HUES6 (cell line): ENCODE results near the gene THEM4.
"Not testable (repeated sequence)": the region's sequence is repeated elsewhere in the genome, so short reads cannot be mapped to it uniquely, and the experiment has no call there.

Experiments
- H3K27ac ChIP-seq: 2 replicates; pipeline ENCODE4 v1.7.0; 2013; ENCODE audit warnings: low read depth, mild to moderate bottlenecking, low read length, inconsistent platforms
- H3K27me3 ChIP-seq: 2 replicates; pipeline ENCODE4 v1.6.1; 2013; ENCODE audit warnings: low read length; ENCODE audit not compliant: control insufficient read depth, insufficient read depth
- H3K36me3 ChIP-seq: 2 replicates; pipeline ENCODE4 v1.6.1; 2013; ENCODE audit warnings: low read length; ENCODE audit not compliant: control insufficient read depth, insufficient read depth
- H3K4me1 ChIP-seq: 2 replicates; pipeline ENCODE4 v1.6.1; 2013; ENCODE audit warnings: low read length; ENCODE audit not compliant: control insufficient read depth, insufficient read depth
- H3K4me3 ChIP-seq: 2 replicates; pipeline ENCODE4 v1.5.1; 2013; ENCODE audit warnings: low read depth, low read length
- H3K9ac ChIP-seq: one replicate; pipeline ENCODE4 v1.6.1; 2013; ENCODE audit warnings: mild to moderate bottlenecking, low read length
- H3K9me3 ChIP-seq: 2 replicates; pipeline ENCODE4 v1.6.1; 2013; ENCODE audit warnings: low read depth, low read length; ENCODE audit not compliant: control insufficient read depth, insufficient read depth

THEM4 gene

GRCh38 chr1:151858030-151858746 is 51.1 kb downstream of the THEM4 start:
- Histone ChIP-seq H3K36me3 (no peaks in the 10 kb centered on the region), H3K27me3 (peaks cover 59% of the 10 kb centered on the region), H3K9ac (no peak overlapping the region), H3K4me3 (no peak overlapping the region), H3K9me3 (no peaks in the 10 kb centered on the region), H3K27ac (no peak overlapping the region), H3K4me1 (peaks cover 17% of the 10 kb centered on the region)

GRCh38 chr1:151855933-151856332 is 53.4 kb downstream of the THEM4 start:
- Histone ChIP-seq H3K27me3 (peaks cover 49% of the 10 kb centered on the region), H3K4me1 (peaks cover 10% of the 10 kb centered on the region), H3K9me3 (no peaks in the 10 kb centered on the region), H3K9ac (no peak overlapping the region), H3K36me3 (no peaks in the 10 kb centered on the region), H3K4me3 (no peak overlapping the region), H3K27ac (no peak overlapping the region)

GRCh38 chr1:151855516-151855915 is 53.8 kb downstream of the THEM4 start:
- H3K4me1 ChIP-seq, H3K27ac ChIP-seq, H3K9me3 ChIP-seq, H3K36me3 ChIP-seq, H3K4me3 ChIP-seq, H3K9ac ChIP-seq: not testable (repeated sequence)
- peaks cover 47% of the 10 kb centered on the region for H3K27me3 ChIP-seq

- Histone ChIP-seq H3K27ac (no peak overlapping the region), H3K4me1 (no peaks in the 10 kb centered on the region), H3K9ac (no peak overlapping the region), H3K4me3 (no peak overlapping the region), H3K36me3 (no peaks in the 10 kb centered on the region), H3K9me3 (no peaks in the 10 kb centered on the region), H3K27me3 (peaks cover 44% of the 10 kb centered on the region)
Observed at GRCh38 chr1:151854658-151855057, 54.7 kb downstream of the THEM4 start.

- H3K4me1 ChIP-seq = peaks cover under 1% of the 10 kb centered on the region; the same call in 1 of the 2 replicates
- no peak within 1 kb of the TSS for H3K4me3 ChIP-seq
- no peak within 1 kb of the TSS for H3K27ac ChIP-seq
- H3K9me3 ChIP-seq = no peaks in the 10 kb centered on the region
- H3K9ac ChIP-seq = no peak within 1 kb of the TSS
- peaks cover 32% of the 10 kb centered on the region for H3K27me3 ChIP-seq
- no peaks in the 10 kb centered on the region for H3K36me3 ChIP-seq
Observed at GRCh38 chr1:151853411-151853943, 55.8 kb downstream of the THEM4 start, which contains the start of gene THEM5. Gene THEM5, minus strand, starts transcription at chr1:151853712. Its CDS starts 147 bp downstream, at chr1:151853565.

GRCh38 chr1:151852733-151853132 is 56.6 kb downstream of the THEM4 start:
- no peak overlapping the region for H3K4me3 ChIP-seq
- peaks cover 5% of the 10 kb centered on the region; the same call in 1 of the 2 replicates for H3K4me1 ChIP-seq
- H3K9ac ChIP-seq = no peak overlapping the region
- H3K36me3 ChIP-seq = no peaks in the 10 kb centered on the region
- H3K27me3 ChIP-seq = peaks cover 25% of the 10 kb centered on the region
- no peak overlapping the region for H3K27ac ChIP-seq
- H3K9me3 ChIP-seq = no peaks in the 10 kb centered on the region

- Histone ChIP-seq H3K9ac (no peak overlapping the region), H3K27me3 (peaks cover 17% of the 10 kb centered on the region; the same call in 1 of the 2 replicates), H3K4me3 (no peak overlapping the region), H3K36me3 (no peaks in the 10 kb centered on the region), H3K4me1 (peaks cover 7% of the 10 kb centered on the region; the same call in 1 of the 2 replicates), H3K9me3 (no peaks in the 10 kb centered on the region), H3K27ac (no peak overlapping the region)
Observed at GRCh38 chr1:151851886-151852285, 57.4 kb downstream of the THEM4 start.

GRCh38 chr1:151849871-151850270 is 59.4 kb downstream of the THEM4 start:
- Histone ChIP-seq H3K4me3 (no peak overlapping the region), H3K9me3 (no peaks in the 10 kb centered on the region), H3K27me3 (peaks cover 17% of the 10 kb centered on the region; the same call in 1 of the 2 replicates), H3K4me1 (peaks cover 18% of the 10 kb centered on the region), H3K36me3 (no peaks in the 10 kb centered on the region), H3K27ac (no peak overlapping the region), H3K9ac (no peak overlapping the region)

GRCh38 chr1:151849126-151849525 is 60.2 kb downstream of the THEM4 start:
- H3K4me1 ChIP-seq = peaks cover 18% of the 10 kb centered on the region
- H3K27ac ChIP-seq = no peak overlapping the region
- no peak overlapping the region for H3K4me3 ChIP-seq
- no peaks in the 10 kb centered on the region for H3K36me3 ChIP-seq
- no peak overlapping the region for H3K9ac ChIP-seq
- peaks cover 17% of the 10 kb centered on the region; the same call in 1 of the 2 replicates for H3K27me3 ChIP-seq
- H3K9me3 ChIP-seq = no peaks in the 10 kb centered on the region

- no peak overlapping the region for H3K4me3 ChIP-seq
- H3K36me3 ChIP-seq = no peaks in the 10 kb centered on the region
- no peak overlapping the region for H3K9ac ChIP-seq
- no peak overlapping the region for H3K27ac ChIP-seq
- H3K4me1 ChIP-seq = peaks cover 18% of the 10 kb centered on the region
- H3K27me3 ChIP-seq = peaks cover 17% of the 10 kb centered on the region; the same call in 1 of the 2 replicates
- no peaks in the 10 kb centered on the region for H3K9me3 ChIP-seq
Observed at GRCh38 chr1:151847867-151848596, 61.3 kb downstream of the THEM4 start.
